OCI-LY3 (cell line): ENCODE results near the gene POFUT2.

Source experiments
- H2AFZ ChIP-seq: fragments of 200-600, 300-600 bp; shearing (Covaris generic); 2 replicates; pipeline ENCODE4 v1.6.0; 2014; ENCODE audit warnings: antibody characterized with exemption, low read depth, low read length
- H3K27ac ChIP-seq: fragments of 200-600, 300-600 bp; sonication (generic); 2 replicates; pipeline ENCODE4 v1.5.1; 2014; ENCODE audit warnings: mild to moderate bottlenecking, low read length, moderate library complexity, mixed read lengths
- H3K27me3 ChIP-seq: fragments of 200-600, 300-600 bp; sonication (generic); 2 replicates; pipeline ENCODE4 v1.6.1; 2014; ENCODE audit warnings: low read depth, low read length, mixed read lengths
- H3K36me3 ChIP-seq: fragments of 200-600, 300-600 bp; sonication (generic); replicated peaks from 2 replicates; pipeline ENCODE3; 2014; ENCODE audit warnings: low read depth, low read length, mixed read lengths
- H3K4me1 ChIP-seq: fragments of 300-600, 200-600 bp; sonication (generic); 2 replicates; pipeline ENCODE4 v1.6.1; 2014; ENCODE audit warnings: low read length, mixed read lengths
- H3K4me2 ChIP-seq: fragments of 200-600, 300-600 bp; sonication (generic); 2 replicates; pipeline ENCODE4 v1.6.1; 2014; ENCODE audit warnings: low read length, mixed read lengths
- H3K4me3 ChIP-seq: fragments of 300-600, 200-600 bp; sonication (generic); 2 replicates; pipeline ENCODE4 v1.5.1; 2014; ENCODE audit warnings: antibody characterized with exemption, mild to moderate bottlenecking, low read length, moderate library complexity
- H3K79me2 ChIP-seq: fragments of 300-600, 200-600 bp; shearing (Covaris generic); 2 replicates; pipeline ENCODE4 v1.6.1; 2014; ENCODE audit warnings: mild to moderate bottlenecking, low read length, mixed read lengths
- H3K9ac ChIP-seq: fragments of 300-600, 200-600 bp; shearing (Covaris generic); 2 replicates; pipeline ENCODE4 v1.6.0; 2014; ENCODE audit warnings: mild to moderate bottlenecking, low read length, moderate library complexity
- H3K9me3 ChIP-seq: fragments of 200-600, 300-600 bp; shearing (Covaris generic); 2 replicates; pipeline ENCODE4 v1.6.1; 2014; ENCODE audit warnings: low read length, mixed read lengths; ENCODE audit not compliant: insufficient read depth
- H4K20me1 ChIP-seq: fragments of 200-600, 300-600 bp; sonication (generic); 2 replicates; pipeline ENCODE4 v1.6.1; 2016; ENCODE audit warnings: low read length, mixed read lengths; ENCODE audit not compliant: insufficient read depth
- EZH2phosphoT487 ChIP-seq: fragments of 200-600 bp; shearing (Covaris generic); IDR thresholded peaks from 2 replicates; pipeline ENCODE4 v1.6.1; 2018; ENCODE audit warnings: antibody characterized with exemption, mixed run types, low read depth
- TF ChIP-seq, protein P1 (sequence below): fragments of 200-600, 300-600 bp; sonication (generic); IDR thresholded peaks from 2 replicates; pipeline ENCODE4 v1.5.1; 2014; ENCODE audit warnings: antibody characterized with exemption, low read length, low read depth

Gene POFUT2

DNA sequence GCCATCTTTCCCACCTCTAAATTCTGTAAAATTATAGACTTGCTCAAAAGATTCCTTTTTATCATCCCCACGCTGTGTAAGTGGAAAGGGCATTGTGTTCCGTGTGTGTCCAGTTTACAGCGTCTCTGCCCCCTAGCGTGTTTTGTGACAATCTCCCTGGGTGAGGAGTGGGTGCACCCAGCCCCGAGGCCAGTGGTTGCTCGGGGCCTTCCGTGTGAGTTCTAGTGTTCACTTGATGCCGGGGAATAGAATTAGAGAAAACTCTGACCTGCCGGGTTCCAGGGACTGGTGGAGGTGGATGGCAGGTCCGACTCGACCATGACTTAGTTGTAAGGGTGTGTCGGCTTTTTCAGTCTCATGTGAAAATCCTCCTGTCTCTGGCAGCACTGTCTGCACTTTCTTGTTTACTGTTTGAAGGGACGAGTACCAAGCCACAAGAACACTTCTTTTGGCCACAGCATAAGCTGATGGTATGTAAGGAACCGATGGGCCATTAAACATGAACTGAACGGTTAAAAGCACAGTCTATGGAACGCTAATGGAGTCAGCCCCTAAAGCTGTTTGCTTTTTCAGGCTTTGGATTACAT lies 61.9 kb downstream of the POFUT2 start:
- H3K9ac ChIP-seq: no peak overlapping the region
- no peaks in the 10 kb centered on the region for H3K36me3 ChIP-seq
- H3K4me3 ChIP-seq: no peak overlapping the region
- no peak overlapping the region for H2AFZ ChIP-seq
- no peaks in the 10 kb centered on the region for H3K9me3 ChIP-seq
- no peaks in the 10 kb centered on the region for H4K20me1 ChIP-seq
- H3K79me2 ChIP-seq: no peaks in the 10 kb centered on the region
- H3K27ac ChIP-seq: no peak overlapping the region
- H3K27me3 ChIP-seq: no peaks in the 10 kb centered on the region
- peaks cover 5% of the 10 kb centered on the region; the same call in 1 of the 2 replicates for H3K4me1 ChIP-seq
- H3K4me2 ChIP-seq: no peak overlapping the region
- no peak for TF ChIP-seq EZH2phosphoT487

DNA sequence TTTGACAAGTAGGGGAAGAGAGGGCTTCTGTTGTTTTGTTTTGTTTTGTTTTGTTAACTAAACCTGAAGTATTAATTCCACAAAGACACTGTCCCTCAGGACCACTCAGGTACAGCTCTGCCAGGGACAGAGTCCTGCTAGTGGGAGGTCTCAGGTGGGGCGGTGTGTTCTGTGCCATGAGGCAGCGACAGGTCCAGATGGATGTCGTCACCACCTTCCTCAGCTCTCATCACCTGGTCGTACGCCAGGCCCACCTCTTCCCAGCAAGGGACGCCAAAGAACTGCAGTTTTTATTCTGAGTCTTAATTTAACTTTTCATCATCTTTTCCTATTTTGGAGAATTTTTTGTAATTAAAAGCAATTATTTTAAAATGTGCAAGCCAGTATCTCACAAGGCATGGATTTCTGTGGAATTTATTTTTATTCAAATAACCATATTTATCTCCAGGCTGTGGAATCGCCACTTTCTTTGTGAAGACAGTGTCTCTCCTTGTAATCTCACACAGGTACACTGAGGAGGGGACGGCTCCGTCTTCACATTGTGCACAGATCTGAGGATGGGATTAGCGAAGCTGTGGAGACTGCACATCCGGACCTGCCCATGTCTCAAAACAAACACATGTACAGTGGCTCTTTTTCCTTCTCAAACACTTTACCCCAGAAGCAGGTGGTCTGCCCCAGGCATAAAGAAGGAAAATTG lies 62.5 kb downstream of the POFUT2 start:
- H3K79me2 ChIP-seq: no peaks in the 10 kb centered on the region
- H4K20me1 ChIP-seq: no peaks in the 10 kb centered on the region
- no peak overlapping the region for H3K4me3 ChIP-seq
- H3K36me3 ChIP-seq: no peaks in the 10 kb centered on the region
- H3K9me3 ChIP-seq: no peaks in the 10 kb centered on the region
- no peak overlapping the region for H3K27ac ChIP-seq
- peaks cover 5% of the 10 kb centered on the region; the same call in 1 of the 2 replicates for H3K4me1 ChIP-seq
- no peak overlapping the region for H2AFZ ChIP-seq
- TF ChIP-seq EZH2phosphoT487: no peak
- TF ChIP-seq, protein P1, sequence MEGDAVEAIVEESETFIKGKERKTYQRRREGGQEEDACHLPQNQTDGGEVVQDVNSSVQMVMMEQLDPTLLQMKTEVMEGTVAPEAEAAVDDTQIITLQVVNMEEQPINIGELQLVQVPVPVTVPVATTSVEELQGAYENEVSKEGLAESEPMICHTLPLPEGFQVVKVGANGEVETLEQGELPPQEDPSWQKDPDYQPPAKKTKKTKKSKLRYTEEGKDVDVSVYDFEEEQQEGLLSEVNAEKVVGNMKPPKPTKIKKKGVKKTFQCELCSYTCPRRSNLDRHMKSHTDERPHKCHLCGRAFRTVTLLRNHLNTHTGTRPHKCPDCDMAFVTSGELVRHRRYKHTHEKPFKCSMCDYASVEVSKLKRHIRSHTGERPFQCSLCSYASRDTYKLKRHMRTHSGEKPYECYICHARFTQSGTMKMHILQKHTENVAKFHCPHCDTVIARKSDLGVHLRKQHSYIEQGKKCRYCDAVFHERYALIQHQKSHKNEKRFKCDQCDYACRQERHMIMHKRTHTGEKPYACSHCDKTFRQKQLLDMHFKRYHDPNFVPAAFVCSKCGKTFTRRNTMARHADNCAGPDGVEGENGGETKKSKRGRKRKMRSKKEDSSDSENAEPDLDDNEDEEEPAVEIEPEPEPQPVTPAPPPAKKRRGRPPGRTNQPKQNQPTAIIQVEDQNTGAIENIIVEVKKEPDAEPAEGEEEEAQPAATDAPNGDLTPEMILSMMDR: no peak
- H3K4me2 ChIP-seq: no peak overlapping the region
- no peak overlapping the region for H3K9ac ChIP-seq
- no peaks in the 10 kb centered on the region for H3K27me3 ChIP-seq

DNA sequence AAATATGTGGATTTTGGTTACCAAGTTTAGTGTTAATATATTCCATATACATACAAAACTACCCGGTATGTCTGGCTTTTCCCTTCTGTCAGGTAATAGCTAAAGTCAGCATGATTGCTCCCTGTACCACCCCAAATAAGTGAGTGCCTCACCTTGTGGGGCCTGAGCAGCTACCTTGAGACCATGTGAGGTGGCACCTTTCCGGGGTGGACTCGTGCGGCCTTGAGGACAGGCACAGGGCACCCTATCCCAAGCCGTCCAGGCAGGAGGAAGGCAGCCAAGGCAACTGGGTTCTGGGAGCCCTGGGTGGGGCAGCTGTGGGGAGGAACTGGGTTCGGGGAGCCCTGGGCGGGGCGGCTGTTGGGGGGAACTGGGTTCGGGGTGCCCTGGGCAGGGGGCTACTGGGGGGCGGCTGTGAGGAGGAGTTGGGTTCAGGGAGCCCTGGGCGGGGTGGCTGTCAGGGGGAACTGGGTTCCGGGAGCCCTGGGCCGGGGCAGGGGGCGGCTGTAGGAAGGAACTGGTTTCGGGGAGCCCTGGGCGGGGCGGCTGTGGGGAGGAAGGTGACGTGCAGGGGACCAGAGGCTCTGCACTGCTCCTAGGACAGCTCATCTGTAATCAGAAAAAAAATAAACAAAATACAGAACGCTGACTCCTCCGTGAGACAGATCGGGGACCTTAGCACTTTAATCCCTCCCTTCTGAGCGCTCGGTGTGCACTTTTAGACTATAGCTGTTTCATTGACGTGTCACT lies 63.3 kb downstream of the POFUT2 start:
- H3K27me3 ChIP-seq: no peaks in the 10 kb centered on the region
- H3K9me3 ChIP-seq: no peaks in the 10 kb centered on the region
- H3K79me2 ChIP-seq: no peaks in the 10 kb centered on the region
- no peaks in the 10 kb centered on the region for H4K20me1 ChIP-seq
- no peaks in the 10 kb centered on the region for H3K36me3 ChIP-seq
- H3K27ac ChIP-seq: no peak overlapping the region
- no peak overlapping the region for H3K4me3 ChIP-seq
- H2AFZ ChIP-seq: no peak overlapping the region
- TF ChIP-seq, protein P1: no peak
- H3K9ac ChIP-seq: no peak overlapping the region
- peaks cover 5% of the 10 kb centered on the region; the same call in 1 of the 2 replicates for H3K4me1 ChIP-seq
- no peak overlapping the region for H3K4me2 ChIP-seq

DNA sequence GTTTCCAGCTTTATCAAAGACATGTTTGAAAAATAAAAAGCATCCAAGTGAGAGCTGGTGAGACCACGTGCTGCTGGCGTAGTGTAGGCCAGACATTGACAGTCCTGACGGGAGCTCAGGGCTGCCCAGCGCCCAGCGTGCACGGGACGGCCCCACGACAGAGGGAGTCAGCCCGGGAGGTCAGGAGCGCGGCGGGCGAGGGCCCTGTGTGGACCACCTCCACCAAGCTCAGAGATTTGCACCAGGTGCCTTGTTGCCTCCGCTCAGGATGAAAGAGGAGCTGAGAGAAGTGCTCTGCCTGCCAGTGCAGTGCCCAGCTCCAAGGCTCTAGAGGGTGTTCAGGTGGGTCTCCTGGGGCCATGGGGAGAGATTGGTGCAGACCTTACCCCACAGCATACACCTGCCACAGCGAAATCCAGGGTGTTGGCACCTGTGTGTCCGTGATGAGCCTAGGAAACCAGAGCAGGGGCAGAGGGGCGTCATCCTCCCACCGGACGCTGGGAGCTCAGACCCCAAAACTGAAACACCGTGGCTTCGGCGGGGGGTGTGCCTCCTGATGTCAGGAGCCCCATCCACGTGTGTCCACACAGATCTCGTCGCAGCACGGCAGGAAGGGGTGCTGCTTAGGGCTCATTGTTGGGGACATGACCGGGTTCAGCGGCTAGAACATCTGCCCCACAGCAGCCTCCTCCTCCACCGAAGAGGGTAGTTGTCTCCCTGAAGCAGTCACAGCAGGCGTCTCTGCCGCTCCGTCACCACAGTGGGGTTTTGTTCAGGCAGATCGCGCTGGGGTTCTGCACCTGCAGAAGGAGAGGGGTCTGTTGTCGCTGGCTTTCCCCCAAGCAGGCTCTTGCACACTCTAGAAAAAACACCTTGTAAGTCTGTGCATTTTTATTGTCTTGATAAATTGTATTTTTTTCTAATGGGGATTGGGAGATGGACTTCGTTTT lies 64.2 kb downstream of the POFUT2 start:
- H3K9me3 ChIP-seq: no peaks in the 10 kb centered on the region
- H4K20me1 ChIP-seq: no peaks in the 10 kb centered on the region
- H2AFZ ChIP-seq: no peak overlapping the region
- H3K4me1 ChIP-seq: peaks cover 5% of the 10 kb centered on the region; the same call in 1 of the 2 replicates
- H3K27me3 ChIP-seq: no peaks in the 10 kb centered on the region
- no peak overlapping the region for H3K4me3 ChIP-seq
- H3K9ac ChIP-seq: no peak overlapping the region
- no peaks in the 10 kb centered on the region for H3K36me3 ChIP-seq
- no peak overlapping the region for H3K4me2 ChIP-seq
- H3K27ac ChIP-seq: no peak overlapping the region
- H3K79me2 ChIP-seq: no peaks in the 10 kb centered on the region
- no peak for TF ChIP-seq EZH2phosphoT487
- TF ChIP-seq, protein P1: no peak
